Psoas muscle (tissue), 8 donors: ENCODE results near the gene CCDC63. TPM values are rescaled to one million over a fixed set of nuclear protein-coding genes. Genes with fewer than 3 reads are reported as not detected.

Experiments
- ATAC-seq, 4 donors: fragments of 200-7000 bp; cut with Tn5 transposase; one replicate each; pipeline ENCODE4 v1.9.1; 2020; ENCODE audit warnings: moderate library complexity in 3 of 4, mild to moderate bottlenecking in 2 of 4
- DNase-seq, 2 donors: peaks; one replicate each; pipeline ENCODE4 v3.0.0-alpha.2; 2020
- H3K27ac ChIP-seq: fragments of 200-600 bp; one replicate; pipeline ENCODE4 v1.8.0; 2022
- H3K27me3 ChIP-seq, 3 donors: fragments of 200-600 bp in 1 of 3; one replicate each; pipeline versions ENCODE4 v1.6.1 to v1.8.0; 2013 to 2022; ENCODE audit warnings: low read length in 2 of 3, mild to moderate bottlenecking in 2 of 3, moderate library complexity in 1 of 3; ENCODE audit not compliant: insufficient read depth in 3 of 3
- H3K36me3 ChIP-seq, 2 donors: fragments of 200-600 bp in 1 of 2; one replicate each; pipeline versions ENCODE4 v1.6.1 to v1.8.0; 2013 to 2022; ENCODE audit warnings: low read depth in 1 of 2, mild to moderate bottlenecking in 1 of 2, moderate library complexity in 1 of 2; ENCODE audit not compliant: insufficient read depth in 1 of 2
- H3K4me1 ChIP-seq: fragments of 200-600 bp; one replicate; pipeline ENCODE4 v1.8.0; 2022
- H3K4me3 ChIP-seq: fragments of 200-600 bp; one replicate; pipeline ENCODE4 v1.8.0; 2022; ENCODE audit warnings: mild to moderate bottlenecking
- H3K9me3 ChIP-seq: fragments of 200-600 bp; one replicate; pipeline ENCODE4 v1.8.0; 2022
- CTCF ChIP-seq: fragments of 200-600 bp; IDR thresholded peaks from one replicate; pipeline ENCODE4 v1.8.0; 2022; ENCODE audit warnings: antibody characterized with exemption
- WGBS, 3 donors: extraction: QIAGEN DNeasy Blood & Tissue Kit; methylation state at CpG; one replicate each; pipeline versions ENCODE4 v1.1.6 to v1.1.7; 2013; 5-methylcytosine and 5-hydroxymethylcytosine counted together
- intact Hi-C, 2 donors: fragments of 100-400 bp; cut with DNase I; formaldehyde crosslinking; loops; one replicate each; pipeline versions ENCODE4 v1.11.0 to v1.14.2; 2022
- polyA plus RNA-seq, 3 donors: library from polyadenylated mRNA; stranded (reverse); fragments of 200-250 nt; gene quantifications; one replicate each; pipeline ENCODE4 v1.2.3, GENCODE V29; 2013
- total RNA-seq, 4 donors: library from RNA; stranded (reverse); fragmentation: NEBNext Ultra II Directional in 2 of 4; extraction: Animal tissue kit (Norgen Biotek cat#: 25700) in 2 of 4; gene quantifications; one replicate each; pipeline versions ENCODE4 v1.2.1 to v1.2.4, GENCODE V29; 2021 to 2023
- donor health status: healthy with polysubstance abuse.
- donor health status: DM: no; HTN: no; CAD: no; lungs with moderate emphysema.
- donor health status: Bipolar disorder and iron deficiency.
- donor health status: healthy.
- donor health status: DM: yes; HTN: yes; CAD: no.
- donor health status: DM: no; HTN: no; CAD: no.
- donor health status: DM: no; HTN: no; CAD: no.
- donor health status: DM: yes; HTN: yes; CAD: no.

The CCDC63 gene
- total and polyA plus RNA-seq, 7 donors, result not detected

GRCh38 chr12:110821917-110822316 lies 24.9 kb upstream of the CCDC63 start:
- DNase-seq, result no peak
- no peak overlapping the region for H3K27ac ChIP-seq
- no peaks in the 10 kb centered on the region for H3K4me1 ChIP-seq
- intact Hi-C loops, result loop anchor here in 1 of 2 donors (10.0 kb wide), 1 partner anchor 307 kb away; no protein-coding TSS in a partner anchor
- H3K36me3 ChIP-seq, result no peaks in the 10 kb centered on the region
- no peak overlapping the region for H3K4me3 ChIP-seq
- TF ChIP-seq CTCF, result no peak
- 79 to 88% (median 83%) methylated on average over 3 of the region's 3 CpGs for WGBS, 3 donors
- no peak for ATAC-seq
- no peaks in the 10 kb centered on the region for H3K27me3 ChIP-seq
- H3K9me3 ChIP-seq, result no peaks in the 10 kb centered on the region

GRCh38 chr12:110822821-110823415 lies 23.9 kb upstream of the CCDC63 start:
- Histone ChIP-seq H3K9me3 (no peaks in the 10 kb centered on the region), H3K27me3 (no peaks in the 10 kb centered on the region), H3K4me3 (no peak overlapping the region), H3K4me1 (no peaks in the 10 kb centered on the region), H3K27ac (no peak overlapping the region), H3K36me3 (no peaks in the 10 kb centered on the region)
- TF ChIP-seq CTCF, result no peak
- WGBS, 3 donors, result 83 to 89% (median 87%) methylated on average over 10 of the region's 10 CpGs
- intact Hi-C loops, result loop anchor here in 1 of 2 donors (10.0 kb wide), 1 partner anchor 308 kb away; no protein-coding TSS in a partner anchor
- DNase-seq (no peak), ATAC-seq (no peak)

- ATAC-seq (no peak), DNase-seq (no peak)
- intact Hi-C loops, result loop anchor here in 1 of 2 donors (10.0 kb wide), 1 partner anchor 310 kb away; no protein-coding TSS in a partner anchor
- Histone ChIP-seq H3K4me1 (no peaks in the 10 kb centered on the region), H3K36me3 (no peaks in the 10 kb centered on the region), H3K9me3 (no peaks in the 10 kb centered on the region), H3K27me3 (no peaks in the 10 kb centered on the region), H3K4me3 (no peak overlapping the region), H3K27ac (no peak overlapping the region)
- no peak for TF ChIP-seq CTCF
- WGBS, 3 donors, result 79 to 82% (median 80%) methylated on average over 2 of the region's 2 CpGs
Measured at GRCh38 chr12:110824342-110824741, 22.4 kb upstream of the CCDC63 start.

- DNase-seq (no peak), ATAC-seq (no peak)
- TF ChIP-seq CTCF, result no peak
- Histone ChIP-seq H3K27me3 (no peaks in the 10 kb centered on the region), H3K27ac (no peak overlapping the region), H3K36me3 (no peaks in the 10 kb centered on the region), H3K4me3 (no peak overlapping the region), H3K4me1 (no peaks in the 10 kb centered on the region), H3K9me3 (no peaks in the 10 kb centered on the region)
- intact Hi-C loops, result loop anchor here in 1 of 2 donors (5.0 to 10.0 kb wide), 2 partner anchors 67 to 311 kb away; no protein-coding TSS in a partner anchor
- WGBS, 3 donors, result 81 to 85% (median 85%) methylated on average over 4 of the region's 4 CpGs
Measured at GRCh38 chr12:110825530-110825929, 21.3 kb upstream of the CCDC63 start.
